ENCODE data around the gene P4HA2. TPM values are rescaled to one million over a fixed set of nuclear protein-coding genes. Genes with fewer than 3 reads are reported as not detected.

P4HA2 gene
- total and polyA plus RNA-seq, 4 experiments from 2014 or later: 0.14 to 0.96 (median 0.28) TPM; not detected in 1

DNA sequence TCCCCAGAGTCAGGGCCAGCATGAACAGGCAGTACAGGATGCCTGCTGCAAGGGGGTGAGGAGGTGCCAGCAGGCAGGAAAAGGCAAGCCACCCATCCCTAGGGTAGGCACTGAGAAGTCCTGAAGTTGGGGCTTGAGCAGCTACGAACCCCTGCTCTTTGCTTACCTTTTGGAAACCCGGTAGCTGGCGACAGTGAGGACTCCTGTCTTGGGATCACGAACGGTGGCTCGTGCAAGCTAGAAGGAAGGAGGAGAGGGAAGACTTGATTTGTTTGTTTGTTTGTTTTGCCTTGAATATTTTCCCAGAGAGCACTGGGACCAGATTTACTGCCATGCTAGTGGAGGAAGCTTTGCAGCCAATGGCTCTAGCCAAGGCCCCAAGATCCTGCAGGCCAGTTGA is 23.7 kb downstream of the P4HA2 start:
- Mint-ChIP-seq H3K4me3 (no peak overlapping the region), H3K27me3 (peaks cover 0 to 2% of the 10 kb centered on the region in 2 donors), H3K36me3 (no peaks in the 10 kb centered on the region), H3K27ac (no peak overlapping the region), H3K9me3 (no peaks in the 10 kb centered on the region), H3K4me1 (no peaks in the 10 kb centered on the region)
- POLR2A ChIA-PET (ENCODE audit: partially characterized antibody): no interaction called here
- no peak overlapping the region for H3K27ac ChIP-seq (ENCODE audit: low read depth, low read length)
- no peak overlapping the region for H3K4me3 ChIP-seq (ENCODE audit: low read length in 2 of 2)
- no peaks in the 10 kb centered on the region for H3K4me1 ChIP-seq (ENCODE audit: insufficient read depth, low read length)
- intact Hi-C loops (cut with micrococcal nuclease): no loop called here
- no peak for DNase-seq
- H3K36me3 ChIP-seq (ENCODE audit: insufficient read depth, low read length): no peaks in the 10 kb centered on the region
- no peaks in the 10 kb centered on the region for H3K27me3 ChIP-seq (ENCODE audit: insufficient read depth, low read length)
- no peaks in the 10 kb centered on the region for H3K9me3 ChIP-seq (ENCODE audit: control insufficient read depth in 1 of 2, low read length in 2 of 2)
- CTCF ChIA-PET (ENCODE audit: partially characterized antibody): interaction anchor here (2.4 kb wide), 1 partner anchor 34 kb away, joined by 8 read pairs; no protein-coding TSS in a partner anchor

DNA sequence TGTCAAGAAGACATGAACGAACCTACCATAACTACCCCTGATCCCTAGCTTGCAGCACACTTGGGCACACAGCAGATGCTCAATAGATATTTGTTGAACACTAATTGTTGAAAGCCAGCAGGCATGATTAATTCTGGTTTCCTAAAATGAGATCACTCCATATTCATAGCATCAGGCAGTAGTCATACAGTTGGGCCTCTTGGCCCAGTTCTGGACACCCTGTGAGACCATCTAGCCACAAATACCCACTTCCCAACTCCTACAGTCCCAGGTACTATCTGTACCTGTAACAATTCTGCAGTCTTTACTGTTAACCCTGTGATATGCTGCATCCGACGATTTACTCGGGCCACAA is 24.2 kb downstream of the P4HA2 start:
- H3K27me3 Mint-ChIP-seq: peaks cover 0 to 2% of the 10 kb centered on the region in 2 donors
- POLR2A ChIA-PET (ENCODE audit: partially characterized antibody): no interaction called here
- H3K4me1 Mint-ChIP-seq: no peaks in the 10 kb centered on the region
- no peaks in the 10 kb centered on the region for H3K9me3 Mint-ChIP-seq
- Histone ChIP-seq H3K4me3 (ENCODE audit: low read length in 2 of 2) (no peak overlapping the region), H3K27ac (ENCODE audit: low read depth, low read length) (no peak overlapping the region), H3K27me3 (ENCODE audit: insufficient read depth, low read length) (no peaks in the 10 kb centered on the region), H3K9me3 (ENCODE audit: control insufficient read depth in 1 of 2, low read length in 2 of 2) (no peaks in the 10 kb centered on the region), H3K4me1 (ENCODE audit: insufficient read depth, low read length) (no peaks in the 10 kb centered on the region), H3K36me3 (ENCODE audit: insufficient read depth, low read length) (no peaks in the 10 kb centered on the region)
- intact Hi-C loops (cut with micrococcal nuclease): no loop called here
- no peak for DNase-seq
- H3K4me3 Mint-ChIP-seq: no peak overlapping the region
- no peaks in the 10 kb centered on the region for H3K36me3 Mint-ChIP-seq
- H3K27ac Mint-ChIP-seq: no peak overlapping the region
- CTCF ChIA-PET (ENCODE audit: partially characterized antibody): interaction anchor here (2.4 kb wide), 1 partner anchor 34 kb away, joined by 8 read pairs; no protein-coding TSS in a partner anchor

DNA sequence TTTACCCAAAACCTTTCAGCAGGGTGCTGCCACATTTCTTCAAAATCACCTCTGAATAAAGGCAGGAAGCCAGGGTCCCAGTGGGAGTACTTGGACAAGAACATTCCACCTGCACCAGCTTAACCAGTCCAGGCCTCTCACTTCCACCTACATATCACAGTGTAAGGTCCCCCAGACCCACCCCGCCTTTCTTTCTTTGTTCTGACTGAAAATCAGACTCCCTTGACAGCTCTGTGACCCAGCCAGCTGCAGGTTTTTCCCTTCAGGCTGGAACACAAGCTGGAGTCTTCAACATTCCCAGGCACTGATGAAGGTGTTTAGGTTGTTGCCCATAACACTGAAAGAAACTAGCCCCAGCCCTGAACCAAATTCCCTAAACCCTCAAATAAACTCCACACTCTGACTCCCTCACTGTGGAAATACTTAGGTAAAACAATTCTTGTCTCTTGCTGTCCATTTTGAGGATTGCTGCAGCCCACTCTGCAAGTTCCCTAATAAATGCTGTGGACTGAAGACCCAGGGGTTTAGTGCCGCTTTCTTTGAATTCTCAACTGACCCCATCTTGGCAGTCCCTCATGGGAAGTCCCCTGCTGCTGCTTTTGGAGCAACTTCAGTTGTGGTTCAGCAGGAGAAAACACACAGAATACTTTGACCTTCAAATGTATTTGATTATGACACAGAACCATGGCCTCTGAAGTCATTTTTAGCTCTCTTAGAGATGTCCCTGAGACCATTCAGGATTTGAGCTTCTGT is 24.8 kb downstream of the P4HA2 start:
- Histone ChIP-seq H3K36me3 (ENCODE audit: insufficient read depth, low read length) (no peaks in the 10 kb centered on the region), H3K4me3 (ENCODE audit: low read length in 2 of 2) (no peak overlapping the region), H3K27ac (ENCODE audit: low read depth, low read length) (no peak overlapping the region), H3K4me1 (ENCODE audit: insufficient read depth, low read length) (no peaks in the 10 kb centered on the region), H3K9me3 (ENCODE audit: control insufficient read depth in 1 of 2, low read length in 2 of 2) (no peaks in the 10 kb centered on the region), H3K27me3 (ENCODE audit: insufficient read depth, low read length) (no peaks in the 10 kb centered on the region)
- peaks cover 0 to 2% of the 10 kb centered on the region in 2 donors for H3K27me3 Mint-ChIP-seq
- no peak overlapping the region for H3K27ac Mint-ChIP-seq
- H3K36me3 Mint-ChIP-seq: no peaks in the 10 kb centered on the region
- no peaks in the 10 kb centered on the region for H3K9me3 Mint-ChIP-seq
- POLR2A ChIA-PET (ENCODE audit: partially characterized antibody): no interaction called here
- intact Hi-C loops (cut with micrococcal nuclease): no loop called here
- H3K4me3 Mint-ChIP-seq: no peak overlapping the region
- no peaks in the 10 kb centered on the region for H3K4me1 Mint-ChIP-seq
- CTCF ChIA-PET (ENCODE audit: partially characterized antibody): interaction anchor here (2.4 kb wide), 1 partner anchor 35 kb away, joined by 8 read pairs; no protein-coding TSS in a partner anchor
- DNase-seq: no peak

DNA sequence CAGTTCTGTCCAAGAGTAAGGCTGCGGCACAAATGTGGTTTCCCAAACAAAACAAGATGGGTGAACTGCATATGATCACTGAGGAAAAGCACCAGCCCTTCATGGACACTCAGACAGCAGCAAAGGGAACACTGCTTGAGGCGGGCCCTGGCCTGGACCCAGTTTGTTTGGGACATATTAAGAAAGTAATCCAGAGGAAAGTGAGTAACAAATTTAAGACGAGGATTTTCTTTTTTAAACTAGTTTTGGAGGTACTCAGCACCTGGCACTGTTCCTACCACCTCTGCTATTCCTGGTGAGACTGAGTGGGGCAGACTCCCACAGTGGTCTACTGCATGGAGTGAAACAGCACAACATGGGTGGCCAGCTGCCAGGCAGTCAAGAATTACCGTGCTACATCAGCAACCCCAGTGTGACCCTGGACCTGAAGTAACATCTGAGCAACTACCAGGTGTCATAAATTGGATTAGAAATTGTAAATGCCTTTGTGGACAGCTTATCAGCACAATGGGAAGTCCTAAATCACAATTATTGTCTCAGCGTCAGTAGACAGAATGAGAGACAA is 28.5 kb downstream of the P4HA2 start:
- Histone ChIP-seq H3K9me3 (ENCODE audit: control insufficient read depth in 1 of 2, low read length in 2 of 2) (no peaks in the 10 kb centered on the region), H3K4me3 (ENCODE audit: low read length in 2 of 2) (no peak overlapping the region), H3K36me3 (ENCODE audit: insufficient read depth, low read length) (no peaks in the 10 kb centered on the region), H3K27ac (ENCODE audit: low read depth, low read length) (no peak overlapping the region), H3K27me3 (ENCODE audit: insufficient read depth, low read length) (no peaks in the 10 kb centered on the region), H3K4me1 (ENCODE audit: insufficient read depth, low read length) (no peaks in the 10 kb centered on the region)
- Mint-ChIP-seq H3K4me3 (no peak overlapping the region), H3K9me3 (no peaks in the 10 kb centered on the region), H3K27me3 (peaks cover 0 to 2% of the 10 kb centered on the region in 2 donors), H3K27ac (no peak overlapping the region), H3K4me1 (no peaks in the 10 kb centered on the region), H3K36me3 (no peaks in the 10 kb centered on the region)
- DNase-seq: no peak
- ChIA-PET CTCF (ENCODE audit: partially characterized antibody) (interaction anchor here (0.7 to 2.2 kb wide), 2 partner anchors 9 to 12 kb away, joined by 3 to 8 read pairs; no protein-coding TSS in a partner anchor), POLR2A (ENCODE audit: partially characterized antibody) (no interaction called here)
- intact Hi-C loops (cut with micrococcal nuclease): no loop called here

DNA sequence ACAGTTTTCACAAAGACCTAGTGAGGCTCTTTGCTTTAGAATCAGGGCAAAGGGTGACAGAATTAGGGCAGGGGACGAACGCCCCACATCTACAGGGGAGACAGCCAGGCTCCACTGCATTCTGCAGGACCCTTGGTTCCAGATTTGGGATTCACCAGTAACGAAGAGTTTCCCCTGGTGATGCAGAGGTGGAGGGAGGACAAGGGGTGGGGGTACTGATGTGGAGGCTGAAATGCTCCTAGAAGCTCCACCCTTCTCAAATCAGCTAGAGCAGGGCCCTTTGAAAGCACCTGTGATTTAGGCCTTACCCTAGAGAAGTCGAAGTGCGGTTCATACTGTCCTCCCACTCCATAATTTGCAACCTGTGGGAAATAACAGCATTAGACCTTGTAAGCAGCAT is 29.1 kb downstream of the P4HA2 start:
- Mint-ChIP-seq H3K27ac (no peak overlapping the region), H3K36me3 (no peaks in the 10 kb centered on the region), H3K9me3 (no peaks in the 10 kb centered on the region), H3K27me3 (peaks cover 0 to 2% of the 10 kb centered on the region in 2 donors), H3K4me3 (no peak overlapping the region), H3K4me1 (no peaks in the 10 kb centered on the region)
- CTCF ChIA-PET (ENCODE audit: partially characterized antibody): no interaction called here
- no peaks in the 10 kb centered on the region for H3K36me3 ChIP-seq (ENCODE audit: insufficient read depth, low read length)
- H3K4me1 ChIP-seq (ENCODE audit: insufficient read depth, low read length): no peaks in the 10 kb centered on the region
- POLR2A ChIA-PET (ENCODE audit: partially characterized antibody): no interaction called here
- no peaks in the 10 kb centered on the region for H3K27me3 ChIP-seq (ENCODE audit: insufficient read depth, low read length)
- intact Hi-C loops (cut with micrococcal nuclease): no loop called here
- no peaks in the 10 kb centered on the region for H3K9me3 ChIP-seq (ENCODE audit: control insufficient read depth in 1 of 2, low read length in 2 of 2)
- DNase-seq: no peak
- H3K27ac ChIP-seq (ENCODE audit: low read depth, low read length): no peak overlapping the region
- H3K4me3 ChIP-seq (ENCODE audit: low read length in 2 of 2): no peak overlapping the region

DNA sequence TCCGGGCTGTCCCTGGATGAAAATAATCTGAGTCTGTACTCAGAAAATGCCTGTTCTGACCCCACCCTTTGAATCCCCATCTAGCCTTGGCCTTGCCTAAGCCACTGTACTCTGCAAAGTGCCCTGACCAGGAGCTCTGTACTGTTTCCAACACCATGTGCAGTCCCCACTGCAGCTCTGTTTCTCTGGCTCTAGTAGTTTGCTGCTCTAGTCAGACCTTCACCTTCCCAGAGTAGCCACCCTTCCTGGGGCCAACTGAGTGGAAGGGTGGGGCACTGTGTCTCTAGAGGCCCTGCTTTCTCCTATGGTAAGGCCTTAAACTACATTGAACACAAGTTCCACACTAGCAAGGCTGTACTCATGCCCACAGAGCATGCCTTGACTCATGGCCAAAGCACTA is 31.9 kb downstream of the P4HA2 start:
- H3K4me3 Mint-ChIP-seq: no peak overlapping the region
- H3K4me3 ChIP-seq (ENCODE audit: low read length in 2 of 2): no peak overlapping the region
- no peaks in the 10 kb centered on the region for H3K4me1 ChIP-seq (ENCODE audit: insufficient read depth, low read length)
- intact Hi-C loops (cut with micrococcal nuclease): no loop called here
- no peak overlapping the region for H3K27ac ChIP-seq (ENCODE audit: low read depth, low read length)
- H3K9me3 Mint-ChIP-seq: no peaks in the 10 kb centered on the region
- H3K36me3 Mint-ChIP-seq: no peaks in the 10 kb centered on the region
- no peak overlapping the region for H3K27ac Mint-ChIP-seq
- DNase-seq: no peak
- H3K27me3 ChIP-seq (ENCODE audit: insufficient read depth, low read length): no peaks in the 10 kb centered on the region
- no peaks in the 10 kb centered on the region for H3K9me3 ChIP-seq (ENCODE audit: control insufficient read depth in 1 of 2, low read length in 2 of 2)
- no peaks in the 10 kb centered on the region for H3K4me1 Mint-ChIP-seq
- ChIA-PET CTCF (ENCODE audit: partially characterized antibody) (interaction anchor here (1.9 kb wide), 1 partner anchor 42 kb away, joined by 5 read pairs; no protein-coding TSS in a partner anchor), POLR2A (ENCODE audit: partially characterized antibody) (no interaction called here)
- no peaks in the 10 kb centered on the region for H3K27me3 Mint-ChIP-seq
- no peaks in the 10 kb centered on the region for H3K36me3 ChIP-seq (ENCODE audit: insufficient read depth, low read length)

DNA sequence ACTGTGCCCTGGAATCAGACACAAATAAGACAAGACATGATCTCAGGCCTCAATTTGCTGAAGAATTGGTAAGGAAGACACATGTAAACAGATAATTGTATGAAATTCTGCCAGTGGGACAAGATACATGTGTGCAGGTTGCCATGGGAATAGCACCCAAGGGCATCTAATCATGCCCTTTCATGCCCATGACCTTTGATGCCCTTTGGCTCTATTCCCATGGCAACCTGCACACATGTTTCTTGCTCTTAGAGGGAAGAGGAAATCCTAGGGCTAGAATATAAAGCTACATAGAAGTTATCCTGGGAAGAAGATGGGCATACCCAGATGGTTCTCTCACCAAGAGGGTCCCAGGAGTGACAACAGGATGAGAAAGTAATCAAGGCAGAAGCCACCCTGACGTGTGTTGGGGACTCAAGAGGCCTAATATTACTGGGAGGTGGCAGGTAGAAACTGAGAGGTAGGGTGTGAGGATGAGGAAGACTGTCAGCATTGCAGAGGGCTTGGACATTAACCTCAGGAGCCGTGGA is 34.4 kb downstream of the P4HA2 start:
- Mint-ChIP-seq H3K4me3 (no peak overlapping the region), H3K4me1 (peaks cover 0 to 4% (median 1%) of the 10 kb centered on the region in 4 donors), H3K27me3 (peaks cover 1 to 5% of the 10 kb centered on the region in 2 donors), H3K27ac (peak overlapping the region in 1 of 7 donors; percentile 66), H3K36me3 (no peaks in the 10 kb centered on the region), H3K9me3 (no peaks in the 10 kb centered on the region)
- H3K9me3 ChIP-seq (ENCODE audit: control insufficient read depth in 1 of 2, low read length in 2 of 2): no peaks in the 10 kb centered on the region
- no peak for DNase-seq
- H3K27me3 ChIP-seq (ENCODE audit: insufficient read depth, low read length): no peaks in the 10 kb centered on the region
- intact Hi-C loops (cut with micrococcal nuclease): loop anchor here (5.0 kb wide), 1 partner anchor 91 kb away; no protein-coding TSS in a partner anchor
- POLR2A ChIA-PET (ENCODE audit: partially characterized antibody): no interaction called here
- H3K4me3 ChIP-seq (ENCODE audit: low read length in 2 of 2): no peak overlapping the region
- no peak overlapping the region for H3K27ac ChIP-seq (ENCODE audit: low read depth, low read length)
- no peaks in the 10 kb centered on the region for H3K4me1 ChIP-seq (ENCODE audit: insufficient read depth, low read length)
- H3K36me3 ChIP-seq (ENCODE audit: insufficient read depth, low read length): no peaks in the 10 kb centered on the region
- CTCF ChIA-PET (ENCODE audit: partially characterized antibody): interaction anchor here (1.8 kb wide), 1 partner anchor 13 kb away, joined by 6 read pairs; no protein-coding TSS in a partner anchor

Measured in CD4-positive, alpha-beta memory T cell (primary cell).